ENCODE results near the gene GOLM1.
"Not testable (repeated sequence)": the region's sequence is repeated elsewhere in the genome, so short reads cannot be mapped to it uniquely, and the experiment has no call there.

GOLM1 gene

GRCh38 chr9:86064220-86064619 is 35.1 kb downstream of the GOLM1 start:
- Mint-ChIP-seq H3K27me3 (peaks cover 2% of the 10 kb centered on the region), H3K36me3 (no peaks in the 10 kb centered on the region), H3K9me3 (ENCODE audit: low read depth) (no peaks in the 10 kb centered on the region), H3K4me3 (no peak overlapping the region), H3K27ac (no peak overlapping the region), H3K4me1 (ENCODE audit: low read depth) (no peaks in the 10 kb centered on the region)

GRCh38 chr9:86062845-86063693 is 36.3 kb downstream of the GOLM1 start:
- Mint-ChIP-seq H3K27me3 (peaks cover 5% of the 10 kb centered on the region), H3K4me3 (no peak overlapping the region), H3K4me1 (ENCODE audit: low read depth) (no peaks in the 10 kb centered on the region), H3K9me3 (ENCODE audit: low read depth) (no peaks in the 10 kb centered on the region), H3K36me3 (no peaks in the 10 kb centered on the region), H3K27ac (no peak overlapping the region)

GRCh38 chr9:86061972-86062739 is 37.2 kb downstream of the GOLM1 start:
- Mint-ChIP-seq H3K27me3 (peaks cover 5% of the 10 kb centered on the region), H3K9me3 (ENCODE audit: low read depth) (no peaks in the 10 kb centered on the region), H3K4me1 (ENCODE audit: low read depth) (no peaks in the 10 kb centered on the region), H3K4me3 (no peak overlapping the region), H3K36me3 (no peaks in the 10 kb centered on the region), H3K27ac (no peak overlapping the region)

GRCh38 chr9:86057491-86057890 is 41.9 kb downstream of the GOLM1 start:
- Mint-ChIP-seq H3K9me3 (ENCODE audit: low read depth) (no peaks in the 10 kb centered on the region), H3K4me1 (ENCODE audit: low read depth) (no peaks in the 10 kb centered on the region), H3K27me3 (peaks cover 5% of the 10 kb centered on the region), H3K4me3 (no peak overlapping the region), H3K36me3 (no peaks in the 10 kb centered on the region), H3K27ac (no peak overlapping the region)

GRCh38 chr9:86054695-86055094 is 44.7 kb downstream of the GOLM1 start:
- H3K4me1 Mint-ChIP-seq (ENCODE audit: low read depth): no peaks in the 10 kb centered on the region
- no peaks in the 10 kb centered on the region for H3K9me3 Mint-ChIP-seq (ENCODE audit: low read depth)
- no peak overlapping the region for H3K4me3 Mint-ChIP-seq
- no peak overlapping the region for H3K27ac Mint-ChIP-seq
- no peaks in the 10 kb centered on the region for H3K36me3 Mint-ChIP-seq
- peaks cover 5% of the 10 kb centered on the region for H3K27me3 Mint-ChIP-seq

- H3K9me3 Mint-ChIP-seq (ENCODE audit: low read depth): no peaks in the 10 kb centered on the region
- no peak overlapping the region for H3K4me3 Mint-ChIP-seq
- no peaks in the 10 kb centered on the region for H3K27me3 Mint-ChIP-seq
- no peaks in the 10 kb centered on the region for H3K4me1 Mint-ChIP-seq (ENCODE audit: low read depth)
- H3K27ac Mint-ChIP-seq: no peak overlapping the region
- no peaks in the 10 kb centered on the region for H3K36me3 Mint-ChIP-seq
These were observed 46.5 kb downstream of the GOLM1 start for GRCh38 chr9:86052556-86053468.

GRCh38 chr9:86048018-86048742 is 51.2 kb downstream of the GOLM1 start:
- H3K9me3 Mint-ChIP-seq (ENCODE audit: low read depth); H3K4me3 Mint-ChIP-seq; H3K27ac Mint-ChIP-seq; H3K4me1 Mint-ChIP-seq (ENCODE audit: low read depth); H3K27me3 Mint-ChIP-seq; H3K36me3 Mint-ChIP-seq: not testable (repeated sequence)

- H3K4me1 Mint-ChIP-seq (ENCODE audit: low read depth): no peaks in the 10 kb centered on the region
- H3K9me3 Mint-ChIP-seq (ENCODE audit: low read depth): no peaks in the 10 kb centered on the region
- no peaks in the 10 kb centered on the region for H3K27me3 Mint-ChIP-seq
- no peak overlapping the region for H3K4me3 Mint-ChIP-seq
- no peak overlapping the region for H3K27ac Mint-ChIP-seq
- no peaks in the 10 kb centered on the region for H3K36me3 Mint-ChIP-seq
These were observed 52.0 kb downstream of the GOLM1 start for GRCh38 chr9:86047361-86047760.

GRCh38 chr9:86046930-86047341 is 52.4 kb downstream of the GOLM1 start:
- Mint-ChIP-seq H3K4me3 (no peak overlapping the region), H3K27me3 (no peaks in the 10 kb centered on the region), H3K27ac (no peak overlapping the region)

GRCh38 chr9:86046071-86046636 is 53.2 kb downstream of the GOLM1 start:
- H3K9me3 Mint-ChIP-seq (ENCODE audit: low read depth): no peaks in the 10 kb centered on the region
- H3K36me3 Mint-ChIP-seq: no peaks in the 10 kb centered on the region
- no peak overlapping the region for H3K27ac Mint-ChIP-seq
- no peaks in the 10 kb centered on the region for H3K4me1 Mint-ChIP-seq (ENCODE audit: low read depth)
- H3K4me3 Mint-ChIP-seq: no peak overlapping the region
- no peaks in the 10 kb centered on the region for H3K27me3 Mint-ChIP-seq

More at GRCh38 chr9:86046930-86047341, 52.4 kb downstream of the GOLM1 start:
- Mint-ChIP-seq H3K36me3 (no peaks in the 10 kb centered on the region), H3K4me1 (ENCODE audit: low read depth) (no peaks in the 10 kb centered on the region), H3K9me3 (ENCODE audit: low read depth) (no peaks in the 10 kb centered on the region)

GRCh38 chr9:86045654-86046053 is 53.7 kb downstream of the GOLM1 start:
- no peaks in the 10 kb centered on the region for H3K4me1 Mint-ChIP-seq (ENCODE audit: low read depth)

GRCh38 chr9:86043999-86044398 is 55.4 kb downstream of the GOLM1 start:
- Mint-ChIP-seq H3K27ac (no peak overlapping the region), H3K36me3 (no peaks in the 10 kb centered on the region), H3K4me1 (ENCODE audit: low read depth) (no peaks in the 10 kb centered on the region), H3K27me3 (no peaks in the 10 kb centered on the region), H3K9me3 (ENCODE audit: low read depth) (no peaks in the 10 kb centered on the region), H3K4me3 (no peak overlapping the region)

More at GRCh38 chr9:86045654-86046053, 53.7 kb downstream of the GOLM1 start:
- H3K36me3 Mint-ChIP-seq: no peaks in the 10 kb centered on the region
- no peaks in the 10 kb centered on the region for H3K9me3 Mint-ChIP-seq (ENCODE audit: low read depth)
- no peak overlapping the region for H3K27ac Mint-ChIP-seq
- no peak overlapping the region for H3K4me3 Mint-ChIP-seq
- H3K27me3 Mint-ChIP-seq: no peaks in the 10 kb centered on the region

GRCh38 chr9:86043586-86043985 is 55.8 kb downstream of the GOLM1 start:
- H3K27me3 Mint-ChIP-seq: no peaks in the 10 kb centered on the region
- H3K27ac Mint-ChIP-seq: no peak overlapping the region
- H3K4me3 Mint-ChIP-seq: no peak overlapping the region
- H3K36me3 Mint-ChIP-seq: no peaks in the 10 kb centered on the region
- H3K9me3 Mint-ChIP-seq (ENCODE audit: low read depth): no peaks in the 10 kb centered on the region
- H3K4me1 Mint-ChIP-seq (ENCODE audit: low read depth): no peaks in the 10 kb centered on the region

All from activated naive CD8-positive, alpha-beta T cell (primary cell).